NCI-H748 treated with DMSO at 0.1 percent for 48 hours (cell line): Measurements from ENCODE around the gene PRRC2B.
"Not testable (repeated sequence)": the region's sequence is repeated elsewhere in the genome, so short reads cannot be mapped to it uniquely, and the experiment has no call there.

Experiments
- DNase-seq: peaks from one replicate; lab custom pipeline; 2025; lab: John Stamatoyannopoulos, UW

Gene PRRC2B

GRCh38 chr9:131393622-131394463, at the start of gene PRRC2B:
Gene PRRC2B, plus strand, starts transcription at chr9:131394086. Its CDS starts 36,059 bp downstream, at chr9:131430145.
- peak; percentile 88 for DNase-seq

- not testable (repeated sequence) for DNase-seq
Measured at GRCh38 chr9:131344931-131345535, 48.9 kb upstream of the PRRC2B start.

GRCh38 chr9:131346559-131346958, 47.3 kb upstream of the PRRC2B start:
- no peak for DNase-seq

GRCh38 chr9:131347376-131348020, 46.4 kb upstream of the PRRC2B start:
- DNase-seq = no peak

- no peak for DNase-seq
Measured at GRCh38 chr9:131348631-131349521, 45.0 kb upstream of the PRRC2B start.

- DNase-seq = no peak
Measured at GRCh38 chr9:131349522-131349880, 44.4 kb upstream of the PRRC2B start.

GRCh38 chr9:131349881-131350563, 43.9 kb upstream of the PRRC2B start:
- peak; percentile 55 for DNase-seq

- not testable (repeated sequence) for DNase-seq
Measured at GRCh38 chr9:131356479-131356878, 37.4 kb upstream of the PRRC2B start.

GRCh38 chr9:131358556-131358955, 35.3 kb upstream of the PRRC2B start:
- DNase-seq = no peak

GRCh38 chr9:131361202-131361833, 32.6 kb upstream of the PRRC2B start:
- DNase-seq = no peak

- no peak for DNase-seq
Measured at GRCh38 chr9:131365546-131365945, 28.3 kb upstream of the PRRC2B start.

GRCh38 chr9:131366761-131367401, 27.0 kb upstream of the PRRC2B start:
- DNase-seq = peak; percentile 9

- no peak for DNase-seq
Measured at GRCh38 chr9:131367450-131367849, 26.4 kb upstream of the PRRC2B start.

- no peak for DNase-seq
Measured at GRCh38 chr9:131370638-131371037, 23.2 kb upstream of the PRRC2B start.

GRCh38 chr9:131372599-131372973, 21.3 kb upstream of the PRRC2B start:
- DNase-seq = not testable (repeated sequence)

- not testable (repeated sequence) for DNase-seq
Measured at GRCh38 chr9:131374638-131375037, 19.2 kb upstream of the PRRC2B start.

- no peak for DNase-seq
Measured at GRCh38 chr9:131379056-131379455, 14.8 kb upstream of the PRRC2B start.

- no peak for DNase-seq
Measured at GRCh38 chr9:131382850-131383729, 10.8 kb upstream of the PRRC2B start.

- DNase-seq = no peak
Measured at GRCh38 chr9:131385296-131385695, 8.6 kb upstream of the PRRC2B start.
